GM12892 (cell line): Measurements from ENCODE around the gene NRCAM. TPM values are rescaled to one million over a fixed set of nuclear protein-coding genes. Genes with fewer than 3 reads are reported as not detected.
"Not testable (repeated sequence)": the region's sequence is repeated elsewhere in the genome, so short reads cannot be mapped to it uniquely, and the experiment has no call there.

Experiments
- DNase-seq: peaks from one replicate; pipeline ENCODE4 v3.0.0; 2011; ENCODE audit not compliant: insufficient read length
- FAIRE-seq: peaks from 2 replicates; lab custom pipeline; 2011; peaks lifted over from hg19 to GRCh38; lab: Jason Lieb, UNC
- POLR2A ChIP-seq: IDR thresholded peaks from 2 replicates; pipeline ENCODE4 v1.6.1; 2011; ENCODE audit warnings: low read depth, low read length, control low read depth
- POLR2AphosphoS5 ChIP-seq: IDR thresholded peaks from 2 replicates; pipeline ENCODE4 v1.6.1; 2011; ENCODE audit warnings: low read depth, low read length, control low read depth
- TAF1 ChIP-seq: IDR thresholded peaks from 2 replicates; pipeline ENCODE4 v1.6.1; 2011; ENCODE audit warnings: low read depth, mild to moderate bottlenecking, control low read depth, low read length, borderline replicate concordance
- polyA plus RNA-seq: library from polyadenylated mRNA; unstranded; fragments of >200 nt; gene quantifications from one replicate; pipeline ENCODE4 v1.2.1, GENCODE V29; 2012; ENCODE audit warnings: missing spikeins, inconsistent platforms; ENCODE audit not compliant: missing spikeins

Gene NRCAM
- polyA plus RNA-seq: 1.4 TPM

GRCh38 chr7:108455998-108456677, at the start of gene NRCAM:
Gene NRCAM, minus strand, starts transcription at chr7:108456436. Its CDS starts 216,372 bp downstream, at chr7:108240064.
- TF ChIP-seq POLR2A (no peak), TAF1 (no peak), POLR2AphosphoS5 (no peak)
- DNase-seq: peak; percentile 33
- peak; percentile 36 for FAIRE-seq

GRCh38 chr7:108504576-108504975, 48.3 kb upstream of the NRCAM start:
- FAIRE-seq: not testable (repeated sequence)

GRCh38 chr7:108503112-108504026, 47.1 kb upstream of the NRCAM start:
- no peak for TF ChIP-seq POLR2A
- TF ChIP-seq TAF1: no peak
- TF ChIP-seq POLR2AphosphoS5: no peak
- DNase-seq: no peak
- no peak for FAIRE-seq

More at GRCh38 chr7:108504576-108504975, 48.3 kb upstream of the NRCAM start:
- DNase-seq: not testable (repeated sequence)

GRCh38 chr7:108499566-108499965, 43.3 kb upstream of the NRCAM start:
- no peak for DNase-seq
- TF ChIP-seq TAF1 (no peak), POLR2A (no peak), POLR2AphosphoS5 (no peak)
- no peak for FAIRE-seq

- TF ChIP-seq POLR2AphosphoS5: no peak
- TF ChIP-seq TAF1: no peak
- no peak for TF ChIP-seq POLR2A
- DNase-seq (no peak), FAIRE-seq (no peak)
Measured at GRCh38 chr7:108498481-108498880, 42.2 kb upstream of the NRCAM start.

- TF ChIP-seq POLR2A (no peak), TAF1 (no peak), POLR2AphosphoS5 (no peak)
- DNase-seq (no peak), FAIRE-seq (peak; percentile 92)
Measured at GRCh38 chr7:108497082-108497725, 41.0 kb upstream of the NRCAM start.

GRCh38 chr7:108492742-108493141, 36.5 kb upstream of the NRCAM start:
- TF ChIP-seq POLR2AphosphoS5 (no peak), TAF1 (no peak)
- DNase-seq (no peak), FAIRE-seq (no peak)

- no peak for TF ChIP-seq TAF1
- TF ChIP-seq POLR2A: no peak
- no peak for TF ChIP-seq POLR2AphosphoS5
- FAIRE-seq (no peak), DNase-seq (no peak)
Measured at GRCh38 chr7:108488768-108489538, 32.7 kb upstream of the NRCAM start.

GRCh38 chr7:108487646-108488045, 31.4 kb upstream of the NRCAM start:
- DNase-seq (no peak), FAIRE-seq (no peak)
- no peak for TF ChIP-seq TAF1
- TF ChIP-seq POLR2AphosphoS5: no peak
- no peak for TF ChIP-seq POLR2A

- FAIRE-seq: no peak
- no peak for TF ChIP-seq POLR2A
- no peak for TF ChIP-seq TAF1
- no peak for TF ChIP-seq POLR2AphosphoS5
- no peak for DNase-seq
Measured at GRCh38 chr7:108486291-108486966, 30.2 kb upstream of the NRCAM start.

- FAIRE-seq (no peak), DNase-seq (no peak)
- no peak for TF ChIP-seq TAF1
- no peak for TF ChIP-seq POLR2AphosphoS5
- no peak for TF ChIP-seq POLR2A
Measured at GRCh38 chr7:108484137-108484536, 27.9 kb upstream of the NRCAM start.
